HL-60/S4 treated with retinoic acid at 250 ng/mL for 4 days and 3 days (cell line): Measurements from ENCODE around the gene RGS6.

ENCODE experiments used
- in situ Hi-C: fragments of 300-500 bp; cut with MboI; formaldehyde crosslinking; loops from 2 replicates; pipeline ENCODE4 v1.7.0; 2022; ENCODE audit warnings: low sequenced_read_pairs

Gene RGS6

DNA sequence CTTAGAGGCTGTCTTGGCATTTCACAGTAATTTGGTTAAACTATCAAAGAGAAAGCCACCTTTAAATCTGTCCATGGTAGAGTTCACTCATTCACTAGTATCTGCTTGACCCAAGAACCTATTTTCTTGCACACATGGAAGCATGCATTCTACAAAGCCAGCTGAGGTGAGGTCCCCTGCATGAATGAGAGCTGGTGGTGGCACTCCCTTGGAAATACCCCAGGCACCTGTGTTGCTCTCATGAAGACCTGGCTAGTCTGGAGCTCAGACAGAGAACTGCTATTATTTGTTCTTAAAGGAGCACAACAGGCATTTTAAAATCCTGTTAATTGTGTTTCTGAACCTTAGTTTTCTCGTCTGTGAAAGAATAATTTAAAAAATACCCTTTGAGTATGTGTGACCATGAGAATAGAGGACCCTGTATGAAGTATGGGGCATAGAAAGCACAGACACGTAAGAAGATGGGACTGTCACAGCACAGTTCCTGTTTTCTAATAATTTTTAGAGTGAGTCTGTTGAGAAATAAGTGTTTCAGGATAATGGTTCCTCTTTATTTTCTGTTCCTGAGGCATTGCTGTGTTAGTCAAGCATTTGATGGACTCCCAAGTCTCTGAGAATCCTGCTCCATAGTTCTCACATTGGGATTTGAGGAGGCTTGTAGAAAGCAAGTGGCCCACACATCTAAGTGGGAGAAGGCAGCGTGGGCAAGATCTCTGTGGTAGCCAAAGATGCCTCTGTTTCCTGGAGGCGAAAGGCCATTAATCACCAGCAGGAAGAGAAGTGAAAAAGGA lies 10.9 kb downstream of the RGS6 start:
- in situ Hi-C loops, result no loop called here

DNA sequence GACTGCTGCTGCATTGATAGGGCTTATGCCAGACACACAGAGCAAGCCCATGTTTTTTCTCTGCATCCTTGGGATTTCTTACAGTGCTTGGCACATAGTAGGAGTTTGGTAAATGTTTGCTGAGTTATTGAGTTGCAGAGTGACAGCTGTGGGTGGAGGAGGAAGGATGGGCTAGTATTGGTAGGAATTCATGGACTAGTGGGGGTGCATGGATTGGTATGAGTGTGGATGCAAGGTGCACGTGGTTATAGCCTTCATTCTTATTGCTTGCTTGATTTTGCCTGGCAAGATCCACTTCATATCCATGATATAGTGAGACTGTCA lies 11.4 kb downstream of the RGS6 start:
- in situ Hi-C loops, result no loop called here

DNA sequence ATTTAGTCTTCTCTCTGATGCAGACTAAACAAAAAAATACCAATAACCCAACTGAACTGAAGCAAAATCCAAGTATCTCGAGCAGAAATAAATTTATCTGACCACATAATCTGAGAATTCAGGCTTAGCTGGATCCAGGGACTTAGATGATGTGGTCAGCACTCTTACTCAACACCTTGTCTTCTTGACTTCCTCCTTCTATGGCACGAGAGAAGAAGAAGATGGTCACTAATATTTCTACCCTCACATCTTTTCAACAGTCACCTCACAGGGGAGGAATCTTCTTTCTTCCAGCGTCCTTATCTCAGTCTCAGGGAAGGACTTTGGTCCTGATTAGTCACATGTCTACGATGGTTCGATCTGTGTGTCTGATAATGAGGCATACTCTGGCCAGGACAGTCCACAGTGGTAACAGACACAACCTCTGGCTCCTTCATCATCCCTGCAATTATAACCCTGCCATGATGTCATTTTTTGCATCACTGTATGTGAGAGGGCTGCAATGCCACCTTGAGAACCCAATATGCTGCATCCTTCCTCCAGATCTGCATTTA lies 15.8 kb downstream of the RGS6 start:
- in situ Hi-C loops, result no loop called here

DNA sequence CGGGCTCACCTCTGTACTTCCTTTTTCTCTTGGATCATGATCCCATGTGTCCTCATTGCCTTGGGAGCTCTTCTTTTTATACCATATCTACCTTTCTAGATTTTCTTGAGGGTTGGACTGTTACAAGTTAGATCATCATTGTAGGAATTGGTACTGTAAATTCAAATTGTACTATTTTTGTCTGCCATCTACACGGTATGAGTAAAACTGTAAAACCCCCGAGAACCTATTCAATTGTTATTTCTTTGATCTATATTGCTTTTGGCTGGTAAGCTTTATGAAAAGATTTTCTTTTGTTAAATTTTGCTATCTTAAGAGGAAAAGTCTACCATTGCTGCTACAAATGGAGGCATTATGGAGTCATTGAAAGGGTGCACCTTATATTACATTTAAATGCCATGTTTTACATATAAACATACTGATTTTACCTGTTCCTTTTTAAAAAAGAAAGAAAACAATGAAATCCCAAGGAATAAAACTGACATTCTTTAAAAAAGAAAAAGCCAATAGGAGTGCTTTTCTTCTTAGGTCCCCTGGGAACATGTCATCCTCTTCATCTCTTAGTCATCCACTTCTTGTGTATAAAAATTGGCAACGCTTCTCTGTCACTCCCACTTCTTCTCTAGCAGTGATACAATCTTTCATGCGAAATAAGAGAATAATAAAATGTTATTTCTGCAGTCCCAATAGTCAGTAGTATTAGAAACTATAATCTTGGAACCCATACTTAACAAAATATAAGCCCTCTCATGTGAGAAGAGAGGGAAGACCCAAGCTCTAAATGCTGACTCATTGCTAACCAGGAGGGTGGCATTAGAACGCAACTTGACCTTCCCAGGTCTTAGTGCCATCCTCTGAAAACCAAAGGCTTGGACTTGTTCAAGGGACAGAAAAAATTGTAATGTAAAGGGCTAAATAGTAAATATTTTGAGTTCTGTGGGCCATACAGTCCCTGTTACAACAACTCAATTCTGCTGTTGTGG lies 20.4 kb downstream of the RGS6 start:
- in situ Hi-C loops, result no loop called here

DNA sequence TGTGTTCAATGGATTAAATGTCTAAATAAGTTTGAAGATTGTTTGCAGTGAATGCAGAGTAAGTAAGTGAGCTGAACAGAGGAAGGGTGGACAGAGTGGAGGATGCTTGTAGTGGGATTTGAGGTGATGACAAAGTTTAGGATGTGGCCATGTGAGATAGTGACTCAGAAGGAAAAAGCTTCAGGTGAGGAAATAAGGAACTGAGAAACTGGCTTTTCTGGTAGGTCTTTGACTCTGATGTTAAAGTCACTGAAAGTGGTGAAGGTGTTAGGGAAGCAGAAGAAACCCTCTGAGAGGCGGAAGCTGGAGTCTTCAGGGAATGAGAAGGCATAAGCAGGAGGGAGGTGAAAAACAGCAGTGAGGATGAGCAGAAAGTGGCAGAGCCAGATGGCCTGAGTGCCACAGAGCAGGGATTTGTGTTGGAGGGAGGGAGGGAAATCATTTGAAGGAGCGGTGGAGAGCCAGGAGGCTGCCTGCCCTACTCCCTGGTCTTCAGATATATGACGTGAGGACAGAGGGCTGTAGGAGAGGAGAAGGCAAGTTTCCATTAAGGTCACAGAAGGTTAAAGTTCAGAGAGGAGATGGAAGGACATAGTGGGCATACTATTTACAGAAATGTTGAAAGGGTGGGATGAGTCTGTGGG lies 24.8 kb downstream of the RGS6 start:
- in situ Hi-C loops, result no loop called here

DNA sequence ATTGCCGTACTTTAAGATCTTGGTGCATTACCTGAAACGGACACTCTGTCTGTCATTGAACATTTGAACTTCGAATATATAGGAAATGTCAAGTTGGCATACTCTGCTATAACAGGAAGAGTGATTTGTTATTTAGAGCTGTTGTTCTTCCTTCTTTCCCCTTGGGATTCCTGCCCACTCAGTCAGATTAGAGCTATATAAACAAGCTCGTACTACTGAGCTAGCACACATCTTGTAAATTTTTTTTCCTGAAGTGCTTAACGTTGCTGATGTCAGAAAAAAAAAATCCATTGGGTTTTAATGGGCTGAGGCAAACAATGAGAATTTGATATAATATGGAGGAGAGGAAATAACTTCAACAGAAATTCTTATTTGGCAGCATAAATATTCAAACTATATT lies 26.8 kb downstream of the RGS6 start:
- in situ Hi-C loops, result no loop called here

DNA sequence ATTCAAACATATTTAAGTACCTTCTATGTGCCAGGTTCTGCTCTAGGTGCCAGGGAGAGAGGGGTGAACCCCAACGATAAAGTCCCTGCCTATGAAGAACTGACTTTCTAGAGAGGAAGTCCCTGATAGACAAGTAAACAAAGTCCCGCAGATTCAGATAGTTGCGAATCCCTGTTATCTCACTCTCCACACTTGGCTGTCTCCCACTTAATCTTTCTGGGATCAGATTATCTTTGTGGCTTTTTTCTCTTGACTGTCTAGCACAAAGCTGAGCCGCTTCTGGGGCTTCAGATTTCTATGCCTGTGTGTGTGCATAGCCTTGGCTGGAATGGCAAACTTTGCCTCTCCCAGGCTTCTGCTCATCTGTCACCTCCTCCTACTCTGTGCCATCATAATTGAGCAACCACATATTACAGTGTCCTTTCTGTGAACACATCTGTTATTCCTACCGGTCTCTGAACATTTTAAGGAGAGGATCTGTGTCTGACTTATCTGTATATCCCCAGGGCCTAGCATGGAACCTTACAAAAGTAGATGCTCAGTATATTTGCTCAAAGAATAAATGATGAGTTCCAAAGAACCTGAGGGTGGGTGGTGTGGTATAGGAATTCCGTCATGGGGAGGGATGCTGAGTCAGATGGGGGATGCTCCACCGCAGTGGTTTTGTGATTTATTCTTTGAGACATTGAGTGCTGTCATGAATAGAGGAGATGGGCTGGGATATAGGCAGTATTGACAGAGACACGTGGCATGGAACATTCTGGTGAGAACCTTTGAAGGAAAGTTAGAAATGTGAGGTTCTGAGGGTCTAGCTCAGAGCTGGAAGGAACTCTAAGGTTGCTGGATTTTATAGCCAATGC lies 28.5 kb downstream of the RGS6 start:
- in situ Hi-C loops, result no loop called here

DNA sequence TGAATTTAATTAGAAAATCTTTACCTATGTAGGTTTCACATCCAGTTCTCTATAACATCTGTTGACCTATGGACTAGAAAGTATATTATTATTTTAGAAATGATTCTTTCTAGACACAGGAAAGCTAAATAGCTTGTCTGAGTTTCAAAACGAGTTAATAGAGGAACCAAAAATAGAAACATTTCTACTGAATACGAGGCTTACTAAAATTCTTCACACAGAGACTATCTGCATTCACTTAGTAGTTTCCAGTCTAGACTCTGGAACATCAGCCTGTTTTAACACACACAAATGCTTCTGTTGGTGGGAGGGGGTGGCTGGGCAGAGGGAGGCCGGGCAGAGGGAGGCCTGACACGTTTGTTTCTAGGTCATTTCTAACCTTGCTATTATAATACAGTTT lies 29.7 kb downstream of the RGS6 start:
- in situ Hi-C loops, result no loop called here

DNA sequence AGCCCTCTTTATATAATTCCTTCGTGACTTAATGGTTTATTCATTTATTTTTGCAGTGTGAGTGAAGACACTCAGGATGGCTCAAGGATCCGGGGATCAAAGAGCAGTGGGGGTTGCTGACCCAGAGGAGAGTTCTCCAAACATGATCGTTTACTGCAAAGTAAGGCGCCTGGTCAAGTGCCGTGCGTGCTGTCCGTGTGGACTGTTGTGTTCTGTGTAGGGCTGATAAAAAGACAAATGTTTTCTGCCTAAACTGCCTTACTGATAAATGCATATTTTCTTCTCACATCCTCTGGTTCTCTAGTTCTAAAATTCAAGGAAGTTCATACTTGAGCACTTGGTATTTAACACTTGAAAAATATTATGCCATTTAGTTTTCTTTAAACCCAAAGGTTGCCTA lies 32.5 kb downstream of the RGS6 start:
- in situ Hi-C loops, result no loop called here

DNA sequence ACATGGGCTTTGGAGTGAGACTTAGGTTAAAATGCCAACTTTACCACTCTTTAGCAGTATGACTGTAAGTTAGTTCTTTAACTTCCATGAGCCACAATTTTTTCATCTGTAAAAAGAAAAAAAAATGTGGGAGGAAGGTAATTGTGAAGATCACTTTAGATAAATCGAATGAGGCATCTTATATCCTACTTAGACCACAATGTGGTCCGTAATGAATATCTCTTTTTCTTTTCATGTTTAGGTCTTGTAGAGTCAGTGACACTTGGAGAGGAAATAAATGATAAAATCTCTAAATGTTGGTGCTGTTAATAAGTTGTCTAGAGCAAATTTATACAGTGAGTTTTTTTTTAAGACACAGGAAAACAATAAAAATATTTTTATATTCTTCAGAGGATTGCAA lies 34.3 kb downstream of the RGS6 start:
- in situ Hi-C loops, result no loop called here

DNA sequence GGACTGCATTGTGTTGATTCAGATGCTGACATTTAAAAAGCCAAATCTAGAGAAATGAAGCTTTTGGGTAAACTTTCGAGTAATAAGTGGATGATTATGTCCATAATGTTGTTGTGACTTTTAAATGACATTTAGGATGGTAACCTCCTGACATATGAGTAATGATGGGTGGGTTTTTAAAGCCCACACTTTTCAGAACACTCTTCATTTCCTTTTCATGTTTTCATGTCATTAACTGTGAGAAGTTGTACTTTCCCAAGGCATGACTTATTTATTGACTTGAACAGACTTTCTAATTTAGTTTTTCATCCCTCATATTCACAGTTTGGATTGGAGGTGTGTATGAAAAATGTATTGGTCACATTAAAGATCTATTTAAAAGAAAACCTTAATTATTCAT lies 35.5 kb downstream of the RGS6 start:
- in situ Hi-C loops, result no loop called here

DNA sequence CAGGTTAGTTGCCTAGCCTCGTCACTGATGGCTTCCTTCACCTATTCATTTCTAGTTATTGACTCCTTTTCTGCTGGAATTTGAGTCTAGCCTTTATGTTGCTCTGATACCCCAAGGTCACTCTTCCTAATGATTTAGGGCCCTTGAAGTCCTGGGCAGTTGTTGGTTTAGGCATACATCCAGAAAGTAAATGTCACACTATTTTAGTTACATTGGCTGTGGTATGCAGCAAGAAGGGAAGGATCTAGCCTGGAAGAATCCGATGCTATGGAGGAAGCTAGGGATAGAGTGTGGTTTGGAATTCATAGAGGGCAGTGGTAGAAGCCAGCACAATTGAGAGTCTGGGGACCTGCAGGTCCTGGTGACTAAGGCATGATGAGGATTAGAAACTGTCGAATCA lies 38.0 kb downstream of the RGS6 start:
- in situ Hi-C loops, result no loop called here

DNA sequence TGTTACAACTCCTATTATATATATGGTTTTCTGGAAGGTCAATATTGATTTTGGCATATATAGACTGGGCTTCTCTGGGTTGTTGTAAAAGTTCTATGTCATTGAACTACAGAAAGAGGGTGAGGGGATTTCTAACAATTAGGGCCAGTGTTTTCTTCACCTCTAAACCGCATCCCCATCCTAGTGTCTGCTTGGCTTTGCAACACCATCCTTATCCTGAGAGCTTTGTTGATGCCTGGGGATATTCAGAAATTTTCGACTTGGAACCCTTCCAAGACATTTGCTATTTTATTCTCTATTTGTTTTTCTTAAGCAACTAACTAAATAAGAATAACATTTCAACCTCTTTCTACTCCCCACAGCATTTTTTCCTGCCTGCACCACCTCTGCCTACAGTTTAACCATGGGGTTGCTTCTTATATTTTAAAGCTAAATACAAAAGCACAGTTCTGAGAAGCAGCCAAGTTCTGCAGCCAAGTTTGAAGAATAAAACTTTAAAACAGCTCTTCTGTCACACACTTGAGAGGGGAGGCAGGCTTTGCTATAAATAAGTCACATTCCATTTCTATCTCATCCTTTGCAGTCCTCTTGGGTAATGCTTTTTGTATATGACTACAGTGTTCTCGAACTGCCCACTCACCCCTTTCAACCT lies 53.4 kb downstream of the RGS6 start:
- in situ Hi-C loops, result no loop called here

DNA sequence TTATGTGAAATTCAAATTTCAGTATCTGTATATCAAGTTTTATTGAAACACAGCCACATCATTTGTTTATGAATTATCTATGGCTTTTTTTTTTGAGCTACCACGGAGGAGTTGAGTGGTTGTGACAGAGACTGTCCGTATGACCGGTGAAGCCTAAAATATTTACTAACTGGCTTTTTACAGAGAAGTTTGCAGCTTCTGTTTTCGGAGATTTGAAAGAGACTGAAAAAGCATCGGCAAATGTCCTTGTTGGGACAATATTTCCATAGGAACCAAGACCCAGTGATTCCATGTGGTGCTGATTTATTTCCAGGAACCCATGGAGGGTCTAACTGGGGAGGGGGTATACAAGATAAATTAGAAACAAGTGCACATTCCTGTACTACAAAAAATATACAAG lies 56.2 kb downstream of the RGS6 start:
- in situ Hi-C loops, result no loop called here

DNA sequence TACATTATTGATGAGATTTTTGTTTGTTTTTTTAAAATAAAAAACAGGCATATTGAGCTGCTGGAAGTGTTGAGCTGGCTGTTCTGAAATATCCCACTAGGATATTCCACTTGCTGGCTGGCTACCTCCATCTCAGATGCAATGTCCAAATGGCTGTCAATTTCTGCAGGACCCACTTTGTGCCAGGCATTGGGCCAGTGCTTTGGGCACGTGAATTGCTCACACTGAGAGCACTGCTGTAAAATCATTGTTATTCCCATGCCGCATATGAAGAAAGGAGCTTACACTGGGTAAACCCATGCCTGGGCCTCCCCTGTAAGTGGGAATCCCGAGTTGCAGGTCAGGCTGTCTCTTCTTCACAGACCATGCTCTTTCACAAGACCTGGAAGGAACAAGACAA lies 56.7 kb downstream of the RGS6 start:
- in situ Hi-C loops, result no loop called here

DNA sequence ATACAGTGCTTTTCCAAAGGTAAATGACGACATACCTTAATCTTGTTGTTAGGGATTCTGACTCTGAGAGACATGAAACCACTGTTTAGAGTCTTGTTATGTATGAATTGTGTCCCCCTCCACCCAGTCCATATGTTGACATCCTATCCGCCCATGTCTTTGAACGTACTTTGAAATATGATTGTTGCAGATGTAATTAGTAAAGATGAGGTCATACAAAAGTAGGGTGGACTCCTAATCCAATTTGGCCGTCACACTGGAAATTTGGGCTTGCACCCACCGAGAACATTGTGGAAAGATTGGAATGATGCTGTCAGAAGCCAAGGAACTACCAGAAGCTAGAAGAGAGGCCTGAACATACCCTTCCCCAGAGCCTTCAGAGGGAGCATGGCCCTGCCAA lies 62.2 kb downstream of the RGS6 start:
- in situ Hi-C loops, result no loop called here

DNA sequence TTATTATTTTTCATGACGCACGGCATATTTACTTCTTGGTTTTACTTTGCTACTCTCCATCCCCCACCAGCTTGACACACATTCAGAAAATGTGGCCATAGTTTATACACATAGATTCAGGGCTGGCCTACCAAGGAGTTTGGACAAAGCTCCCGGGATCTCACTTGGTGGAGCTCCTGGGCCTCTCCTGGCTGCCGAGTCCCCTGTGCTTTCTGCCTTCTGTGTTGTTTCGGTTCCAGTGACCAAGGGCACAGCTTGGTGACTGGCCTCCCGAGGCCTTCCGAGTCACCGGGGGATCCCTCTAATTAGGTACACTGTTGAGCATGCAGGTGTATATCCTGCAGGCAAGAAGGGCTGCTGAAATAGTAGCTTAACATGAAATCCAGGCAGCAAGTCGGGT lies 63.5 kb downstream of the RGS6 start:
- in situ Hi-C loops, result no loop called here

DNA sequence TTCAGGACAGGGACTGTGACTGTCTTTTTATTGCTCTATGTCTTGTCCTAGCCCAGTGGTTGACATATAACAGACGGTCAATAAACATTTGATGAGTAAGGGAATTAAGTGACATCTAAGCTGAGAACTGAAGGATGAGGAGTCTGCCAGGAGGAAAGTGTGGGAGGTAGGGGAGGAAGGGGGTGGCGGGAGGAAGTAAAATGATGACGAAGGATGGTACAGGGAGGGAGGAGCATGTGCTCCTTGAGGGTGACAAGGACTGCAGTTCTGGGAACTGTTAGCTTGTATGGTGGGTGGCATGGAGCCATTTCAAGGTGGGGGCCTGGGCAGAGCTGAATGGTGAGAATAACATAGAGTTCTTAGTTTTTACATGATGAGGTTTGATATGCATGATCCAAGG lies 64.4 kb downstream of the RGS6 start:
- in situ Hi-C loops, result no loop called here

DNA sequence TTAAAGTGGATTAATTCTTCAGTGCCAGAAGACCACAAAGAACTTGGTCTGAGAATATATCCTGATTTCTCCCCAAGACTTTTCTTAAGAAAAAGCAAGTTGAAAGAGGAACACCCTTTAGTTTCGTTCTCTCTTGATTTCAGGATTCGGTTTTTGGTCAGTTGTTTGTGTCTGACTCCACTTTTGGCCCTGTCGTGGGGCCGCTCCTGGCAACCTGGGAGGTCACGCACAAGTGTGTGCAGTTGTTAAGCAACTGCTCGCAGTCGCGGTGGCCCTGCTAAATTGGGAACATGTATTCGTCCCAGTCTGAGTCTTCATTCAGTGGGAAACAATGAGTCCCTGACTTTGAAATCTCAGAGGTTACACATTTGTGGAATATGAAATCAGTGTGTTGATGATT lies 68.7 kb downstream of the RGS6 start:
- in situ Hi-C loops, result no loop called here

DNA sequence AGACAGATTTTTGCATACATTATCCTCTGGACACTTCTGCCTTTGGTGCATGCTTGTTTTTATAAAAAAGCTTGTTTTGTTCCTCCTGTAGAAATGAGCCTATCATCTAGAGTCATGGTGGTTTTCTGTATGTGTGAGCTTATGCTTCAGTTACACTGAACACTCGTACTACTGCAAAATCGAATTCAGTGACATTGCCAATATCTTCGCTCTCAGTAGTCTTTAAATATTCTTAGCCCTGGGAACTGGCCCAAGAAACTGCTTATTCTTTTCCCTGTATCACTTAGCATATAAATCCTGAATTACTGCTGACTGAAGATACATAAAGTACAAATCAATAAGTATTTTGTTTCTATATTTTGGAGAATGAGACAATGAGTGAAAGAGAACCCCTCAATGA lies 70.5 kb downstream of the RGS6 start:
- in situ Hi-C loops, result no loop called here
